ENCODE results near the gene MEGF11.

The MEGF11 gene

DNA sequence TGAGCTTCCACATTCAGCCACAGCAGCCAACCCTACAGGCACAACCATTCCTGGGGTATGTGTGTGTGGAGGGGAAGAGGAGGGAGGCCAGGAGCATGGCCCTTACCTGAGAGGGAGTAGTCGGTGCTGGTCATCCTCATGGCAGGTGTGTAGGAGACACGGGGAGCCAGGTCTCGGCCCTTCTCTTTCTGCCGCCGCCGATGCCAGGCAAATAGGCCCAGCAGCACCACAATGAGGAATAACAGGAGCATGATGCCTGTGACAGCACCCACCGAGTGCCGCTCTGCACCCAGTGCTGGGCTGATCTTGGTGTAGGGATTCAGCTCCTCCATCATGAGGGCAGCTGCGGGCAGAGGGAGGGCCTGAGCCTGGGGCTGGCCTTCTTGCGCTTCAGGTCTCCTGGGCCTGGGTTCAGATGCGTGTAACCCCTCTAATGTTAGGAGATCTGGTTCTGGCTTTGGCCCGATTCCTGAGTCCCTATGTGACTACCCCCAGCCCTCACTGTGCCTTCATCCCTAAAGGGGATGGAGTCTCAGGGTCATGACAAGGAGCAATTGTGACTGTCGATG lies 339.8 kb downstream of the MEGF11 start:
- Histone ChIP-seq H3K9me3 (ENCODE audit: low read length) (no peaks in the 10 kb centered on the region), H3K4me3 (ENCODE audit: low read length) (no peak overlapping the region), H3K36me3 (ENCODE audit: insufficient read depth, low read length) (peaks cover 10% of the 10 kb centered on the region), H2AFZ (ENCODE audit: low read depth, low read length) (no peak overlapping the region), H3K27me3 (ENCODE audit: insufficient read depth, low read length) (no peaks in the 10 kb centered on the region), H3K4me1 (ENCODE audit: insufficient read depth, low read length) (peaks cover 4% of the 10 kb centered on the region)

DNA sequence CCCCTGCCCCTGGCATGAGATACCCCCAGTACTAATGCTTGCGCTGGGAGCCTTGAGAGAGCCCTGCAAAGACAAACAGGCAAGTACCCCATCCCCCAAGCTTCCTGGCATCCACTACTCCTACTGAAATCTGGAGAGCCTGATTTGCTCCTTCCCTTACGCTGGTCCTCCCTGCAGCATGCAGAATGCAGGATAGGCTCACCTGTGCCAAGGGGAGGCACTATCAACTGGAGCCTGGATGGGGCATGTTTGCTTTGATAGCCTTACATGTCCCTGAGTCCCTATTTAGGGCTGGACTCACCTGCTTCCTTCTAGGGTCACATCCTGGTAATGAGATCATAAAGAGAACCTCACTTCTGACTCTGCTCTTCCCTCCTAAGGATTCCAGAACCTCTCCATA lies 341.3 kb downstream of the MEGF11 start:
- Histone ChIP-seq H3K4me1 (ENCODE audit: insufficient read depth, low read length) (peaks cover 4% of the 10 kb centered on the region), H3K36me3 (ENCODE audit: insufficient read depth, low read length) (peaks cover 11% of the 10 kb centered on the region), H3K4me3 (ENCODE audit: low read length) (no peak overlapping the region), H3K9me3 (ENCODE audit: low read length) (no peaks in the 10 kb centered on the region), H3K27me3 (ENCODE audit: insufficient read depth, low read length) (no peaks in the 10 kb centered on the region), H2AFZ (ENCODE audit: low read depth, low read length) (no peak overlapping the region)

DNA sequence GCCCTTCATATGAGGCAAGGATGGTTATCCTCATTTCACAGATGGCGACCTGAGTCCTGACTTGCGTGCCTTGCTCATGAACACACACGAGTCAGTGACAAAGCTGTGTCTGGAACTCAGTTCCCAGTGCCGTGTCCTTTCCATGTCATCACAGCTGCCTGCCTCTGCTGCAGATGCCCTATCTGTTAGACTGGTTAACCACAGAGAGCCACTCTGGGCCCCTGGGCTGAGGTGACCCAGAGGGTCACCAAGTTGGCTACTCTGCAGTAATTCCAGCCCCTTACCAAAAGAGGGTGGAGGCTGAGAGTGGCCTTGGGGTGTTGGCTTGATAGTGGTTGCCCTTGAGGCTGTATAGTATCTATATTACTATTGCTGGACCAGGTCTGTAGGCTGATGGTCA lies 343.2 kb downstream of the MEGF11 start:
- H3K4me1 ChIP-seq (ENCODE audit: insufficient read depth, low read length), result no peaks in the 10 kb centered on the region
- no peak overlapping the region for H3K4me3 ChIP-seq (ENCODE audit: low read length)
- no peak overlapping the region for H2AFZ ChIP-seq (ENCODE audit: low read depth, low read length)
- H3K36me3 ChIP-seq (ENCODE audit: insufficient read depth, low read length), result peaks cover 24% of the 10 kb centered on the region
- H3K9me3 ChIP-seq (ENCODE audit: low read length), result no peaks in the 10 kb centered on the region
- H3K27me3 ChIP-seq (ENCODE audit: insufficient read depth, low read length), result no peaks in the 10 kb centered on the region

DNA sequence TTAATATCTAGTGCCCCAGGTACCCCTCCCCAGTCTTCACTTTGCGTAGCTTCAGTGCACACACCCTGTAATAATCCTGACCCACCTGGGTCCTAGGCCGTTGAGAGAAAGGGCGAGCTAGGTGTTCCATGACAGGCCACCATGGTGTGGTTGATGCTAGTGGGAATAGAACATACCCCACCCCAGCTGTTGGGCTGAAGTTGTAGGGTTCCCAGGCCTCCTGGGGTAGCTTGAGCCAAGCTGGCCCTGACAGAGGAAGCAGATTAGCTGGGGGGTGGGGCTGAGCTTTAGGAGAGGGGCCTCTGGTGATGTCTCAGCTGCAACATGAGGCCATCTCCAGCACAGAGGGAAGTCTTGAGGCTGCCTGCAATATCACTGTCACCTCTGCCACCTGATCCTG lies 343.7 kb downstream of the MEGF11 start:
- H3K4me1 ChIP-seq (ENCODE audit: insufficient read depth, low read length), result no peaks in the 10 kb centered on the region
- no peaks in the 10 kb centered on the region for H3K27me3 ChIP-seq (ENCODE audit: insufficient read depth, low read length)
- H3K9me3 ChIP-seq (ENCODE audit: low read length), result no peaks in the 10 kb centered on the region
- peaks cover 27% of the 10 kb centered on the region for H3K36me3 ChIP-seq (ENCODE audit: insufficient read depth, low read length)
- H3K4me3 ChIP-seq (ENCODE audit: low read length), result no peak overlapping the region
- no peak overlapping the region for H2AFZ ChIP-seq (ENCODE audit: low read depth, low read length)

DNA sequence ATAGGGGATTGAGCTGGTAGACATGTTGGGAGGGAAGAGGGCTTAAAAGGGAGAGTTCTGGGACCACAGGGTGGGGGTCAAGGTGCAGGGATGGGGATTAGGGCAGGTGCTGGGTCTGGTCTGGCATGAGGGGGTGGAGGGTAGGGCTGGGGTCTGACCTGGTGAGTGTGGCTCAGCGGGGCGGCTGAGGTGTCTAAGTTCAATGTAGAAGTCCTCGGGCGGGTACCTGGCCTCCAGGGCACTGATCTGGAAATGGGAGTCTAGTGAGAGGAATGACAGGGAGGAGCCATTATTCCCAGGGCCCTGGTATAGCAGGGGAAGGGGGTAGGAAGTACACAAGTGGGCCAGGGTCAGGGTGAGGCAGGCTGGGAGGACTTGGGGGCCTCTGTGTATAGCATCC lies 344.7 kb downstream of the MEGF11 start:
- Histone ChIP-seq H3K36me3 (ENCODE audit: insufficient read depth, low read length) (peaks cover 32% of the 10 kb centered on the region), H2AFZ (ENCODE audit: low read depth, low read length) (no peak overlapping the region), H3K9me3 (ENCODE audit: low read length) (no peaks in the 10 kb centered on the region), H3K4me1 (ENCODE audit: insufficient read depth, low read length) (no peaks in the 10 kb centered on the region), H3K27me3 (ENCODE audit: insufficient read depth, low read length) (no peaks in the 10 kb centered on the region), H3K4me3 (ENCODE audit: low read length) (no peak overlapping the region)

DNA sequence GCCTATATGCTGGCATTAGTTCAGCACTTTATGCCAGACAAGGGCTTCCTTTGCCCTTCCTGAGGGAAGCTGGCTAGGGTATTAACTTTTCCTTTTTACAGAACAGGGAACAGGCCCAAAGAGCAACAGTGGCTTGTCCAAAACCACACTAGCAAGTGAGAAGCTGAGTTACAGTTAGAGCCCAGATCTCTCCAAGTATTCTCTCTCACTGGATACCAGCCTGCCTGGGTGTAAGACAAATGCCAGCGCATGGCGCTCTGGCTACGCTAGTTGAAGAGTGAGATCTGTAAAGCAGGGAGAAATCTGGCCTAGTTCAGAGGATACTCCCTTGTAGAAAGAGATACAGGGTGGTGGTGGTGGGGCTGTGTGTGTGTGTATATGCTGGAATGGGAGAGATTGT lies 345.9 kb downstream of the MEGF11 start:
- peaks cover 32% of the 10 kb centered on the region for H3K36me3 ChIP-seq (ENCODE audit: insufficient read depth, low read length)
- peaks cover 8% of the 10 kb centered on the region for H3K4me1 ChIP-seq (ENCODE audit: insufficient read depth, low read length)
- no peaks in the 10 kb centered on the region for H3K27me3 ChIP-seq (ENCODE audit: insufficient read depth, low read length)
- H3K4me3 ChIP-seq (ENCODE audit: low read length), result no peak overlapping the region
- H3K9me3 ChIP-seq (ENCODE audit: low read length), result no peaks in the 10 kb centered on the region
- no peak overlapping the region for H2AFZ ChIP-seq (ENCODE audit: low read depth, low read length)

DNA sequence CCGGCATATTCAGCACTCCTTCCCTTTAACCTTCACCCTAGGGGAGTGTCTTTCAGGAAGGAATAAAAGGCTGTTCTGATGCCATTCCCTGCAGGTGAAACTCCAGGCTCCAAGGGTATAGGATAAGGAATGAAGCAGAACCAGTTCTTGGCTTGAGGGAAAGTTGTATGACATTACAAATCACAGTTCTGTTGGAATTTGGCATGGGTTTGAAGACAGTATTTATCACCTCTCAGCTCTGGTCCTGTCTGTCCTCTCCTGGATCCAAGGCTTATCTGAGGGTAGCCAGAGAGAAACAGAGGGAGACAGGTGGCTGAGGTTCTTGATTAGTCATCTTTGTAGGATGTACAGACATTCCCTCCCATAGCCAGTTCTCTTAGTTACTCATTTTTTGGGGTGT lies 347.2 kb downstream of the MEGF11 start:
- peaks cover 28% of the 10 kb centered on the region for H3K36me3 ChIP-seq (ENCODE audit: insufficient read depth, low read length)
- H3K4me1 ChIP-seq (ENCODE audit: insufficient read depth, low read length), result peaks cover 11% of the 10 kb centered on the region
- no peaks in the 10 kb centered on the region for H3K9me3 ChIP-seq (ENCODE audit: low read length)
- H3K4me3 ChIP-seq (ENCODE audit: low read length), result no peak overlapping the region
- H2AFZ ChIP-seq (ENCODE audit: low read depth, low read length), result no peak overlapping the region
- no peaks in the 10 kb centered on the region for H3K27me3 ChIP-seq (ENCODE audit: insufficient read depth, low read length)

DNA sequence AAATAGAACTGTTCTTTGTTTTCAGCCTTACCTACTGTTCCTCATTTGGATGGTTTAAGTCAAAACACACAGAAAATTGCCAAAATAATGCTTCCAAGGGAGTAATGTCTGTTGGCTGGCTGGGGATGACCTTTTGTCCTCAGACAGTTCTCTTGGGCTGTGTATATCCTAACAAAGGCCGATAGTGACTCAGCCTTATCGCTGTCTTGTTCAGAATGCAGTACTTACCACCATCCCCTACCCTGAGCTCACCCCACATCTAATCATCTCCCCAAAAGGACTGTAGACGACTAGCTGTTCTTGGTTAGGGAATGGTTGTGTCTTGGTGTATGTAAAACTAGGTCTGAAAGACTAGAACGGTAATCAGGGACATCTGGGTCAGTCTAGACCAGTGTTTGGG lies 349.2 kb downstream of the MEGF11 start:
- H2AFZ ChIP-seq (ENCODE audit: low read depth, low read length), result no peak overlapping the region
- H3K27me3 ChIP-seq (ENCODE audit: insufficient read depth, low read length), result no peaks in the 10 kb centered on the region
- no peak overlapping the region for H3K4me3 ChIP-seq (ENCODE audit: low read length)
- H3K9me3 ChIP-seq (ENCODE audit: low read length), result no peaks in the 10 kb centered on the region
- peaks cover 11% of the 10 kb centered on the region for H3K4me1 ChIP-seq (ENCODE audit: insufficient read depth, low read length)
- peaks cover 41% of the 10 kb centered on the region for H3K36me3 ChIP-seq (ENCODE audit: insufficient read depth, low read length)

DNA sequence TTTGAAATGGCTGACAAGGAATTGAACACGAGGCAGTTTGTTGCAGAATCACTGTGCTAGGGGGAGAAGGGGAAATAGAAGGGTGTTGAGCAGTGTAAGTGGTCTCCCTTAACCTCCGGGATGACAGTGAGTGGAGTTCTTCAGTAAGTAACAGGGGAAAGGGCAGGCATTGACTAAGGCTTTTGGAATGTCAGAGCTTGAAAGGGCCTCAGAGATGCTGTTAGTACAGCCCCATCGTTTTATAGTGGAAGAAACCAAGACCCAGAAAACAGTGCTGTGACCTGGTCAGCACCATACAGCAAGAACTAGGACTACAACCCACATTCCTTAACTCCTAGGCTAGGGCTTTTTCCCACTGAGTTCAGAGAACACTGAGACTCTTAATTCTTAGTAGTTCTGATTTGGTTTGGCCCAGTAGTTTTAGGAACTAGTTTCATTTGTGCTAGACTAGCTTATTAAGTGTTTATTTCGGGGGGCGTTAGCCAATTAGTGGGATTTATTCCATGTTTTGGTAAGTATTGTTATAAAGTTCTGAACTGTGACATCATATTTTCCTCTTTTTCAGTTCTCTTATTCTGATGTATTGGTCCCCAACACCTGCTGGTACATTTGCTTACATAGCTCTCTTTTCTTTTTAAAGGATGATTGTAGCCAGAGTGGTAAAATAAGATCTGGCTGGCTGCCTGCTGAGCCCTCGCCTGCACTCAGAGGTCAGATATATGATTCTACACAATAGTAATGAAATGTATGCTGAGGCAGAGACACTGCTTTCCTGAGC lies 350.1 kb downstream of the MEGF11 start:
- Histone ChIP-seq H2AFZ (ENCODE audit: low read depth, low read length) (no peak overlapping the region), H3K36me3 (ENCODE audit: insufficient read depth, low read length) (peaks cover 47% of the 10 kb centered on the region), H3K4me1 (ENCODE audit: insufficient read depth, low read length) (peaks cover 11% of the 10 kb centered on the region), H3K9me3 (ENCODE audit: low read length) (no peaks in the 10 kb centered on the region), H3K27me3 (ENCODE audit: insufficient read depth, low read length) (no peaks in the 10 kb centered on the region), H3K4me3 (ENCODE audit: low read length) (no peak overlapping the region)

DNA sequence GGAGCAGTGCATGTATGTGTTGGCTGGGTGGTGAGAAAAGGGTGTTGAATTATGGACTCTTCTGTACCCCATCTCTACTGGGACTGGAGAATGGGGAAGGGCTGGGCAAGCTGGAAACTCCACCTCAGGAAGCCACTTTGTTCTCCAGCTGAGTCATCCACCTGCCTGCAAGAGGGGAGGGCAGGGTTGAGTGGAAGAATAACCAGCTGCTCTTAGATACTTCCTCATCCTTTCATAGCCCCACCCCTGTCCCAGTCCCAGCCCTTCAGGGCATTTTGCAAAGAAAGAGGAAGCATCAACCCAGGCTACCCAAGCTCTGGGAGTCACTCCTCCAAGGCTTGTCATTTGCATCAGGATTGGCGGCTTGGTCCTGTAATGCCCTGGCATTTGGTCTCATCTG lies 351.2 kb downstream of the MEGF11 start:
- H3K4me1 ChIP-seq (ENCODE audit: insufficient read depth, low read length), result peaks cover 11% of the 10 kb centered on the region
- H3K36me3 ChIP-seq (ENCODE audit: insufficient read depth, low read length), result peaks cover 57% of the 10 kb centered on the region
- H2AFZ ChIP-seq (ENCODE audit: low read depth, low read length), result no peak overlapping the region
- no peak overlapping the region for H3K4me3 ChIP-seq (ENCODE audit: low read length)
- H3K9me3 ChIP-seq (ENCODE audit: low read length), result no peaks in the 10 kb centered on the region
- H3K27me3 ChIP-seq (ENCODE audit: insufficient read depth, low read length), result no peaks in the 10 kb centered on the region

DNA sequence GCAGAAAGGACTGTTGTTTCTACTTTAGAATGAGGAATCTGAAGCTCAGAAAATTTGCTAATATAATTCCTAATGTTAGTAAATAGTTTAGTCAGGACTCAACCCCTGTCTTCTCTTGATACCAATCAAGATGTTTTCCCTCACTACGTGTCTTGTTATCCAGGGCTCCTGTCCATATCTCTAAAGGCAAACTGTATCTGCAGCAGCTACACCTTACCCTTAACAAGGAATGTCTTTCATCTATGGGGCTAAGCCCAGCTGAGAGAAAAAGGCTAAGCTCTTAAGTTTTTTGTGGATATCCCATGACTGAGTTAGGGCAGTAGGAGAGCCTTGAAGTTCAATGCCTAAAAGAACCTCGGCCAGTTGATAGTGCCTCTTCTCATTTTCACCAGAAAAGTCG lies 351.7 kb downstream of the MEGF11 start:
- Histone ChIP-seq H3K36me3 (ENCODE audit: insufficient read depth, low read length) (peaks cover 57% of the 10 kb centered on the region), H3K9me3 (ENCODE audit: low read length) (no peaks in the 10 kb centered on the region), H3K4me3 (ENCODE audit: low read length) (no peak overlapping the region), H3K27me3 (ENCODE audit: insufficient read depth, low read length) (no peaks in the 10 kb centered on the region), H3K4me1 (ENCODE audit: insufficient read depth, low read length) (peaks cover 11% of the 10 kb centered on the region), H2AFZ (ENCODE audit: low read depth, low read length) (no peak overlapping the region)

DNA sequence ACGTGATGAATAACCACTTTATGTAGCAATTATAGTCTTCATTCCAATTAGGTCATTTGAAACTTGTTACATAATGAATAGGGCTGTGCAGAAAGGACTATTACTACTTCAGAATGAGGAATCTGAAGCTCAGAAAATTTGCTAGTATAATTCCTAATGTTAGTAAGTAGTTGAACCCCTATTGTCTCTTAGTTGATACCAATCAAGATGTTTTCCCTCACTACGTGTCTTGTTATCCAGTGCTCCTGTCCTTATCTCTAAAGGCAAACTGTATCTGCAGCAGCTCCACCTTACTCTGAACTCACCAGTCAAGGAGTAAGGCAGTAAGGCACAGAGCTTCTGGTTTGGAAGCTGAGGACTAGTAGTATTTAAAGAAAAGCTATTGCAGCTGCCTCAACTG lies 352.2 kb downstream of the MEGF11 start:
- H3K36me3 ChIP-seq (ENCODE audit: insufficient read depth, low read length), result peaks cover 61% of the 10 kb centered on the region
- no peaks in the 10 kb centered on the region for H3K9me3 ChIP-seq (ENCODE audit: low read length)
- no peak overlapping the region for H3K4me3 ChIP-seq (ENCODE audit: low read length)
- H3K4me1 ChIP-seq (ENCODE audit: insufficient read depth, low read length), result peaks cover 11% of the 10 kb centered on the region
- H2AFZ ChIP-seq (ENCODE audit: low read depth, low read length), result no peak overlapping the region
- no peaks in the 10 kb centered on the region for H3K27me3 ChIP-seq (ENCODE audit: insufficient read depth, low read length)

DNA sequence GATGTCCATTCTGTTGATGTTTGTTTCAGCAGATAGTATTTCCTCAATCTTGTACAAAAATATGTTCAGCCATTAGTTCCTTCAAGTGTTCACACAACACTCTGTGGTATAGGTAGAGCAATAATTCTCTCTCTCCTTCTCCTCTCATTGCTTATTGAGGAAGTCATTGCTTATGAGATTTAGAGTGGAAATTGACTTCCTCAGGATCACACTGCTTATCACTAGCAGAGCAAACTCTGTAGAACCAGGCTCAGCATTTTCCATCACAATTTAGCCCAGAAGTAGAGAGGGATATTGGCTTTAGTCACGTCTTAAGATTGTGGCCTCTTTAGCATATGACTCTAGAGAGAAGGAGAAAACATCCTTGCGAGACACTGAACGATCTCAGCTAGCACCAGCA lies 353.1 kb downstream of the MEGF11 start:
- H2AFZ ChIP-seq (ENCODE audit: low read depth, low read length), result no peak overlapping the region
- peaks cover 11% of the 10 kb centered on the region for H3K4me1 ChIP-seq (ENCODE audit: insufficient read depth, low read length)
- no peaks in the 10 kb centered on the region for H3K27me3 ChIP-seq (ENCODE audit: insufficient read depth, low read length)
- no peak overlapping the region for H3K4me3 ChIP-seq (ENCODE audit: low read length)
- no peaks in the 10 kb centered on the region for H3K9me3 ChIP-seq (ENCODE audit: low read length)
- peaks cover 59% of the 10 kb centered on the region for H3K36me3 ChIP-seq (ENCODE audit: insufficient read depth, low read length)

DNA sequence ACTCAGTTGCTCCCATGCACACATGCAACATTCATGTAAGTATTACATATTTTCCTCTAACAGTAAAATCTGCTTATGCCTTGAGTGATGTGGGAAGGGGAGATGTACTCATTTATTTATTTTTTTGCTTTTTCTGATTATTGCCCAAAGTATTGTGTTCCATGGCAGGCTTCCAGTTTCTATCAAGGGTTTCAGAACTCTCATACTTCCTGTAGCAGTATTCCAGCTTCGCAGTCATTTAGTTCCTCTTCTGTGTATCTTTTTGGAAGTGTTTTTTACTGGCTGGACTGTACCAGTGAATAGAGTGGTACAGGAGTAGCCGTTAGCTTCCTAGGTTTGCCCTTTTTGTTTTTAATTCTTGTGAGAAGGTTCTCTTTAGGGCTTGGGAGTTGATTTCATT lies 357.3 kb downstream of the MEGF11 start:
- H3K36me3 ChIP-seq (ENCODE audit: insufficient read depth, low read length), result peaks cover 64% of the 10 kb centered on the region
- H3K4me1 ChIP-seq (ENCODE audit: insufficient read depth, low read length), result no peaks in the 10 kb centered on the region
- no peak overlapping the region for H2AFZ ChIP-seq (ENCODE audit: low read depth, low read length)
- H3K27me3 ChIP-seq (ENCODE audit: insufficient read depth, low read length), result no peaks in the 10 kb centered on the region
- H3K4me3 ChIP-seq (ENCODE audit: low read length), result no peak overlapping the region
- H3K9me3 ChIP-seq (ENCODE audit: low read length), result no peaks in the 10 kb centered on the region

Data from neuron (in vitro differentiated cells).